Panc1 (cell line): Measurements from ENCODE around the gene NDUFC2.

Experiments used
- CTCF ChIP-seq: fragments of 450-650 bp; IDR thresholded peaks from 2 replicates; pipeline ENCODE4 v1.5.1; 2017; ENCODE audit warnings: mild to moderate bottlenecking
- POLR2AphosphoS5 ChIP-seq: IDR thresholded peaks from 2 replicates; pipeline ENCODE4 v1.6.1; 2012; ENCODE audit warnings: mild to moderate bottlenecking, low read depth, low read length, moderate library complexity
- REST ChIP-seq, 2 experiments: IDR thresholded peaks; 2 replicates each; pipeline ENCODE4 v1.6.1; 2011 to 2012; ENCODE audit warnings: low read depth in 2 of 2, control low read depth in 1 of 2, low read length in 1 of 2, mild to moderate bottlenecking in 1 of 2, moderate library complexity in 1 of 2; ENCODE audit not compliant: insufficient read depth in 1 of 2
- SIN3A ChIP-seq: IDR thresholded peaks from 2 replicates; pipeline ENCODE4 v1.6.1; 2012; ENCODE audit warnings: low read depth, mild to moderate bottlenecking, low read length, moderate library complexity, borderline replicate concordance; ENCODE audit not compliant: insufficient read depth

GRCh38 chr11:78046486-78046854, 33.2 kb downstream of the NDUFC2 start:
- TF ChIP-seq CTCF (no peak), SIN3A (no peak), REST (IDR thresholded peaks at IDR 0.05; ENCODE audit: insufficient read depth in 1 of 2, low read depth in 2 of 2, low read length in 1 of 2) (no peak), POLR2AphosphoS5 (no peak)
